Activated CD4-positive, alpha-beta T cell treated with anti-CD3 and anti-CD28 coated beads for 24 hours (primary cell): Measurements from ENCODE around the gene MRPL36.

ENCODE experiments used
- DNase-seq, 2 donors: peaks; one replicate each; pipeline ENCODE4 v3.0.0-alpha.2; 2020; ENCODE audit warnings: low read depth in 2 of 2

The MRPL36 gene

DNA sequence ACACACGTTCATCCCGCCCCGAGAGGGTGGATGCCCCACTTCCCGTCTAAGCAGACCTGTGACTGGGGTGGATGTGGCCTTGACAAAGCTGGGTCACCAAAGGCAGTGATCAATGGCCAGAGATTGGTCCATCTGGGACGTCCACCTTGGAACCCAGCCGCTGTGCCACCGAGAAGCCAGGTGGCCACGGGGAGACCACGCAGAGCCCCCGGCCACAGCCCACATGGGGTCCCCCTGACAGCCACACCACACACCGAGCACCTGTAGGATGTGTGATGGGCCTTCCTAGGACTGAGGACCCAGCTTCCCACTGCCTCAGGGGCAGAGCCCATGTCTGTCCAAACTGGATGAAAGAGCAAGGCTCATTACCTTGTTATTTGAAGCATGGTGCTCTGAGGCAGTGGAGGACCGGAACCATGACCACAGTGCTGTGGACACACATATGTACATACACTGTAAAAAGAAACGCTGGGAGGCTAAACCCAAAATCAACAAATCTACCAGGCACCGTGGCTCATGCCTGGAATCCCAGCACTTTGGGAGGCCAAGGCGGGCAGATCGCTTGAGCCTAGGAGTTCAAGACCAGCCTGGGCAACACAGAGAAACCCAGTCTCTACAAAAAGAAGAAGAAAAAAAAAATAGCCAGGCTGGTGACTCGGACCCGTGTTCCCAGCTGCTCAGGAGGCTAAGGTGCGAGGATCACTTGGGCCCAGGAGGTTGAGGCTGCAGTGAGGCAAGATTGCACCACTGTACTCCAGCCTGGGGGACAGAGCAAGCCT is 50.1 kb downstream of the MRPL36 start:
- no peak for DNase-seq

DNA sequence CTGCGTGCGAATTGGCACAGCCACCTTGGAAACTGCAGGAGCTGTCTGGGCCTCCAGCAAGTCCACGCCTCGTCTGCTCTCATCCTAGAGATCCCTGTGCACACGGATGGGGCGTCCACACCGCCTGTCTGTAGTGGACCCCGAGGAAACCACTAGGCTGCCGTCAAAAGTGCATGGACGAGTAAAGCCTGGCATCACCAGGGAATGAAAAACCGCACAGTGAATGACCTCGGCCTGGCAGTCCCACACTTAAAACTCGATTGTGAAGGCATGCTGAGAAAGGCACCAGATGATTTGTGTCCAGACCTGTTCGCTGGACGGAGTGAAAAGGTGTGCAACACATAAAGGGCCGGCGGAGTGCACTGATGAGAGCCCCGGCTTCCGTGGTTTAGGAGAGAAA is 50.8 kb downstream of the MRPL36 start:
- no peak for DNase-seq
